Lung (tissue), 12 donors: ENCODE results near the gene NRCAM. TPM values are rescaled to one million over a fixed set of nuclear protein-coding genes. Genes with fewer than 3 reads are reported as not detected.

Experiments used
- ATAC-seq: fragments of 200-7000 bp; cut with Tn5 transposase; one replicate; pipeline ENCODE4 v1.9.1; 2020; ENCODE audit warnings: moderate number of reproducible peaks; ENCODE audit not compliant: insufficient read depth, low FRiP score
- DNase-seq, 3 donors: peaks; one replicate each; pipeline ENCODE4 v3.0.0-alpha.2; 2013 to 2017
- H3K27ac ChIP-seq, 2 donors: one replicate each; pipeline ENCODE4 v1.5.1; 2013; ENCODE audit warnings: mild to moderate bottlenecking in 2 of 2, moderate library complexity in 2 of 2, control low read depth in 1 of 2, inconsistent platforms in 1 of 2, low read depth in 1 of 2, low read length in 1 of 2
- H3K27me3 ChIP-seq, 3 donors: one replicate each; pipeline ENCODE4 v1.5.1; 2013; ENCODE audit warnings: low read length in 2 of 3; ENCODE audit not compliant: control insufficient read depth in 3 of 3, insufficient read depth in 3 of 3
- H3K36me3 ChIP-seq, 4 donors: one replicate each; pipeline ENCODE4 v1.5.1; 2013; ENCODE audit warnings: low read length in 4 of 4, mild to moderate bottlenecking in 1 of 4, moderate library complexity in 1 of 4; ENCODE audit not compliant: control insufficient read depth in 4 of 4, insufficient read depth in 4 of 4
- H3K4me1 ChIP-seq, 5 donors: one replicate each; pipeline ENCODE4 v1.5.1; 2013; ENCODE audit warnings: low read length in 5 of 5, mild to moderate bottlenecking in 2 of 5, moderate library complexity in 1 of 5; ENCODE audit not compliant: control insufficient read depth in 5 of 5, insufficient read depth in 5 of 5
- H3K4me3 ChIP-seq: one replicate; pipeline ENCODE4 v1.5.1; 2013; ENCODE audit warnings: mild to moderate bottlenecking, control low read depth, moderate library complexity
- H3K9ac ChIP-seq, 2 donors: one replicate each; pipeline ENCODE4 v1.5.1; 2013; ENCODE audit warnings: low read length in 2 of 2, control low read depth in 1 of 2; ENCODE audit not compliant: insufficient read depth in 1 of 2
- H3K9me3 ChIP-seq, 4 donors: one replicate each; pipeline ENCODE4 v1.5.1; 2013; ENCODE audit warnings: low read length in 3 of 4, mild to moderate bottlenecking in 1 of 4, moderate library complexity in 1 of 4; ENCODE audit not compliant: control insufficient read depth in 4 of 4, insufficient read depth in 3 of 4
- CTCF ChIP-seq: IDR thresholded peaks from 2 replicates; pipeline ENCODE4 v1.5.1; 2012; ENCODE audit warnings: mild to moderate bottlenecking; ENCODE audit errors: control extremely low read depth, extremely low read depth
- WGBS, 2 donors: extraction: QIAGEN DNeasy Blood & Tissue Kit; methylation state at CpG; one replicate each; pipeline ENCODE4 v1.1.7; 2013; 5-methylcytosine and 5-hydroxymethylcytosine counted together
- polyA plus RNA-seq, 2 donors: library from polyadenylated mRNA; stranded (reverse); fragments of 200-250 nt; gene quantifications; one replicate each; pipeline ENCODE4 v1.2.1, GENCODE V29; 2013
- total RNA-seq, 2 donors: library from RNA; depleted of rRNA in 1 of 2; stranded (reverse); fragments of >200 nt in 1 of 2; gene quantifications; one replicate each; pipeline ENCODE4 v1.2.1, GENCODE V29; 2014 to 2021
- donor health status: control.
- donor health status: control.
- donor health status: Bipolar disorder and iron deficiency.
- donor health status: healthy.
- donor health status: DM: yes; HTN: yes; CAD: no.

Gene NRCAM
- total and polyA plus RNA-seq, 4 donors: 2.5 to 32.4 (median 11.0) TPM

- peak in 1 of 3 donors; percentile 13 for DNase-seq
- Histone ChIP-seq H3K36me3 (no peaks in the 10 kb centered on the region), H3K27me3 (no peaks in the 10 kb centered on the region), H3K4me1 (peaks cover 0 to 12% (median 0%) of the 10 kb centered on the region in 5 donors), H3K9me3 (no peaks in the 10 kb centered on the region), H3K4me3 (no peak overlapping the region), H3K27ac (no peak overlapping the region), H3K9ac (no peak overlapping the region)
- ATAC-seq: no peak
- 72 to 77% methylated on average over 5 of the region's 5 CpGs for WGBS, 2 donors
- no peak for TF ChIP-seq CTCF
Observed at GRCh38 chr7:108103558-108104298, 352.5 kb downstream of the NRCAM start.

- no peak for TF ChIP-seq CTCF
- H3K27me3 ChIP-seq: no peaks in the 10 kb centered on the region
- ATAC-seq (no peak), DNase-seq (no peak)
- H3K27ac ChIP-seq: no peak overlapping the region
- no peak overlapping the region for H3K9ac ChIP-seq
- peaks cover 0 to 12% (median 0%) of the 10 kb centered on the region in 5 donors for H3K4me1 ChIP-seq
- no peaks in the 10 kb centered on the region for H3K9me3 ChIP-seq
- WGBS, 2 donors: 91% methylated on average over 20 of the region's 20 CpGs
- H3K36me3 ChIP-seq: no peaks in the 10 kb centered on the region
- no peak overlapping the region for H3K4me3 ChIP-seq
Observed at GRCh38 chr7:108102671-108103312, 353.4 kb downstream of the NRCAM start.

GRCh38 chr7:108101759-108102158, 354.5 kb downstream of the NRCAM start:
- ATAC-seq: no peak
- Histone ChIP-seq H3K4me3 (no peak overlapping the region), H3K4me1 (peaks cover 0 to 12% (median 0%) of the 10 kb centered on the region in 5 donors), H3K9ac (no peak overlapping the region), H3K9me3 (no peaks in the 10 kb centered on the region), H3K36me3 (no peaks in the 10 kb centered on the region), H3K27ac (no peak overlapping the region), H3K27me3 (no peaks in the 10 kb centered on the region)
- TF ChIP-seq CTCF: no peak
- WGBS, 2 donors: 94 to 98% methylated on average over 3 of the region's 3 CpGs
- DNase-seq: no peak
